Activated T-cell treated with anti-CD3 and anti-CD28 coated beads, Interleukin-2, amount 50 U/mL, for 4 hours (primary cell): ENCODE results near the gene FAM174A. TPM values are rescaled to one million over a fixed set of nuclear protein-coding genes. Genes with fewer than 3 reads are reported as not detected.
"Not testable (repeated sequence)": the region's sequence is repeated elsewhere in the genome, so short reads cannot be mapped to it uniquely, and the experiment has no call there.

Experiments used
- ATAC-seq, 2 donors: fragments of 200-7000 bp; cut with Tn5 transposase; one replicate each; pipeline ENCODE4 v1.10.0; 2021
- DNase-seq: peaks from one replicate; pipeline ENCODE4 v3.0.0-alpha.2; 2020
- H3K27me3 Mint-ChIP-seq: one replicate; pipeline ENCODE4 v1.8.0; 2021; ENCODE audit warnings: low read depth, mixed read lengths
- H3K36me3 Mint-ChIP-seq: one replicate; pipeline ENCODE4 v1.8.0; 2022; ENCODE audit warnings: mixed read lengths; ENCODE audit not compliant: insufficient read depth
- H3K4me1 Mint-ChIP-seq: one replicate; pipeline ENCODE4 v1.8.0; 2021; ENCODE audit warnings: low read depth, mixed read lengths
- H3K4me3 Mint-ChIP-seq: one replicate; pipeline ENCODE4 v1.8.0; 2021; ENCODE audit warnings: mild to moderate bottlenecking, moderate library complexity, mixed read lengths
- H3K9me3 Mint-ChIP-seq: one replicate; pipeline ENCODE4 v1.8.0; 2021; ENCODE audit warnings: mixed read lengths
- total RNA-seq, 3 donors: library from RNA; stranded (reverse); gene quantifications; one replicate each; pipeline ENCODE4 v1.2.1, GENCODE V29; 2021

Gene FAM174A
- total RNA-seq, 3 donors from 2014 or later = 10.4 to 12.0 (median 11.3) TPM

DNA sequence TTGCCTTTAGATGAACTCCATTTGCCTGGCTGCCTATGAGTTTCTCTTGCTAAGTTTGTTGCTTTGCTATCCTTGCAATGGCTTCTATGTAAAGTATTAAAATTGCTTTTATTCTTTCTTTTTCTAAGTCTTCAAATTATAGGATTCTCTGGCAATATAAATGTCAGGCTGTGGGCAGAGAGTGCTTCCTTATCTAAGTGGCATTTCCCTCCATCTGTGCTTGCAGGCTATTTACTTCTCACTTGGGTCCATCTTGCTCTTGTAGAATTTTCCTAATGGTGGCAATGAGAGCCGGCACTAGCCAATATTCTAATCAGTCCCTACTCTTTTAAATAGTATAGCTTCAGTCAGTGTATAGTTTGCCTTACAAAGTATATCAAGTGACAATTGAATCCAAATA lies 63.3 kb downstream of the FAM174A start:
- Mint-ChIP-seq H3K36me3 (no peaks in the 10 kb centered on the region), H3K27me3 (no peaks in the 10 kb centered on the region), H3K4me1 (no peaks in the 10 kb centered on the region), H3K4me3 (no peak overlapping the region), H3K9me3 (no peaks in the 10 kb centered on the region)
- DNase-seq = no peak
- no peak for ATAC-seq

DNA sequence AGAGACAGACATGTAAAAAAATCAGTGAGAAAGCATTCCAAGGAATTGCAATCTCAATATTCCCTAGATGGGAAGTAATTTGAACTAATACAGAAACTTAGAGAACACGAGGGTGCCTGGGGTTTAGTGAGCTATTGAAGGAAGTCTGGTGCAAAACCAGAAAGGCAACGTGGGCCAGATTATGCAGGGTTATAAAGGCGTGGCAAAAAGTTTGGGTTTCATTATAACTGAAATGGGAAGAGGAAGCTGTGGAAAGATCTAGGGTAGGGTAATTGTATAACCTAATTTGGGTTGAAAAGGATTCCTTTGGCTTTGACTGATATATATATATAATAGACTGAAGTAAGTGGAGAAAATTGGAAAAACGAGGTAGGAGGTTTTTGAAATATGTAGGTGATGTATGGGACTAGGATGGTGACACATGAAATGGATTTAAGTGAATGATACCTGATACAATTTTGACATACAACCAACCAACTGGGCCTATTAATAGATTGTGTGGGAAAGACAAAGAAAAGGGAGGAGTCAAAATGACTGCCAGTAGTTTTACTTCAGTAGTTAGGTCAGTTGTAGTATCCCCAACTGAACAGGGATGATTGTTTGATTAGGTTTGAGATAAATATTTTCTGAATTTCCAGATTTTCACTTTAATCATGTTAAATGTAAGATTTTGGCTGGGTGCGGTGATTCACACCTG lies 65.3 kb downstream of the FAM174A start:
- no peaks in the 10 kb centered on the region for H3K4me1 Mint-ChIP-seq
- DNase-seq (no peak), ATAC-seq (no peak)
- no peak overlapping the region for H3K4me3 Mint-ChIP-seq
- no peaks in the 10 kb centered on the region for H3K27me3 Mint-ChIP-seq
- no peaks in the 10 kb centered on the region for H3K36me3 Mint-ChIP-seq
- H3K9me3 Mint-ChIP-seq = no peaks in the 10 kb centered on the region

DNA sequence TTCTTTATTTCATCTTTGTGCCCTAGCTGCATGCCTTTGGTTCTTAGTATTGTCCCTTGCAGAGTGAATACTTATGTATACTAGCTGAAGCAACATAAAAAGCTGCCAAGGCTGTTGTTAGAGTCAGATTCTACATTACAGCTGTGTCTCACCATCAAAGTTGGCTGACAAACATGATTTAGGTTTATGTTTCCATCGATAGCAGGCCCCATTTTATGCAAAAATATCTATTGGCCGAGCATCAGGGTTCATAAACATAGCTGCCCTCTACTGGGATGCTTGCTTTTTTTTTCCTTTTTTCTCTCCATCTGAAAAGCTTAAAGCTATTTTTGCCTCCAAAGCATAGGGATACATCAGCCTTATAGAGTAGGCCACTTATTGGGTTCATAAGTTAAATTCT lies 68.0 kb downstream of the FAM174A start:
- DNase-seq (no peak), ATAC-seq (no peak)
- Mint-ChIP-seq H3K27me3 (no peaks in the 10 kb centered on the region), H3K36me3 (no peaks in the 10 kb centered on the region), H3K4me3 (no peak overlapping the region), H3K4me1 (no peaks in the 10 kb centered on the region), H3K9me3 (no peaks in the 10 kb centered on the region)

DNA sequence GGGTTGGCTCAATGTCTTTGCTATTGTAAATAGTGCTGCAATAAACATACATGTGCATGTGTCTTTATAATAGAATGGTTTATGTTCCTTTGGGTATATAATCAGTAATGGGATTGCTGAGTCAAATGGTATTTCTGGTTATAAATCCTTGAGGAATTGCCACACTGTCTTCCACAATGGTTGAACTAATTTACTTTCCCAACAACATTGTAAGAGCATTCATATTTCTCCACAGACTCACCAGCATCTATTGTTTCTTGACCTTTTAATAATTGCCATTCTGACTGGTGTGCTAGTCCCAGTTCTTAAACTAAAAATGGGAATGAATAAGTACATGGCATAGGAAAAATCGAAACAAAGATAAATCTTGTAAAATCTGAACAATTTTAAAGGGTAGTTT lies 68.8 kb downstream of the FAM174A start:
- not testable (repeated sequence) for H3K9me3 Mint-ChIP-seq, H3K27me3 Mint-ChIP-seq, ATAC-seq, H3K4me1 Mint-ChIP-seq, H3K4me3 Mint-ChIP-seq, H3K36me3 Mint-ChIP-seq, DNase-seq

DNA sequence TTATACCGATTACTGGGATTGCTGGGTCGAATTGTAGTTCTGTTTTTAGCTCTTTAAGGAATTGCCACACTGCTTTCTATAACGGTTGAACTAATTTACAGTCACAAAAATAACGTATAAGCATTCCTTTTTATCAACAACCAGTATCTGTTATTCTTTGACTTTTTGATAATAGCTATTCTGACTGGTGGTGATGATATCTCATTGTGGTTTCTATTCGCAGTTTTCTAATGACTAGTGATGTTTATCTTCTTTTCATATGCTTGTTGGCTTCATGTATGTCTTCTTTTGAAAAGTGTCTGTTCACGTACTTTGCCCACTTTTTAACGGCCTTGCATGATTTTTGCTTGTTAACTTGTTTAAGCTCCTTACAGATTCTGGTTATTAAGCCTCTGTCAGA lies 74.4 kb downstream of the FAM174A start:
- H3K36me3 Mint-ChIP-seq = no peaks in the 10 kb centered on the region
- DNase-seq (no peak), ATAC-seq (no peak)
- H3K9me3 Mint-ChIP-seq = no peaks in the 10 kb centered on the region
- H3K27me3 Mint-ChIP-seq = peaks cover 16% of the 10 kb centered on the region
- H3K4me1 Mint-ChIP-seq = peaks cover 1% of the 10 kb centered on the region
- no peak overlapping the region for H3K4me3 Mint-ChIP-seq

DNA sequence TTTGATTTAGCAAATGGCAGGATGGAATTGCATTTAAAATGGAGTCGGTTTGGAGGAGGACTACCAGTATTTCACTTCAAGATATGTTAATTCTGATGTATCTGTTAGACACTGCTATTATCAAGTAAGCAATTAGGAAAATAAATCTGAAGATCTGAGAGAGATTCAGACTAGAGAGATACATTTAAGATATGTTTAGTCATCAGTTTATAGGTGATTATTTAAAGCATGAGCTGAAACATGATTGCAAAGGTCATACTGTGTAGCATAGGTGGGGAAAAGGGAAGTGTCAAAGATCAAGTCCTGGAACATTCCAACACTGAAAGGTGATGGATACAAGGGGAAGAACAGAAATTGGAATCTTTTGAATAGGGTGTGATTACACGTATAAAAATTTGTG lies 79.1 kb downstream of the FAM174A start:
- no peak overlapping the region for H3K4me3 Mint-ChIP-seq
- DNase-seq = no peak
- no peaks in the 10 kb centered on the region for H3K36me3 Mint-ChIP-seq
- ATAC-seq = no peak
- H3K27me3 Mint-ChIP-seq = peaks cover 21% of the 10 kb centered on the region
- no peaks in the 10 kb centered on the region for H3K9me3 Mint-ChIP-seq
- H3K4me1 Mint-ChIP-seq = peaks cover 1% of the 10 kb centered on the region

DNA sequence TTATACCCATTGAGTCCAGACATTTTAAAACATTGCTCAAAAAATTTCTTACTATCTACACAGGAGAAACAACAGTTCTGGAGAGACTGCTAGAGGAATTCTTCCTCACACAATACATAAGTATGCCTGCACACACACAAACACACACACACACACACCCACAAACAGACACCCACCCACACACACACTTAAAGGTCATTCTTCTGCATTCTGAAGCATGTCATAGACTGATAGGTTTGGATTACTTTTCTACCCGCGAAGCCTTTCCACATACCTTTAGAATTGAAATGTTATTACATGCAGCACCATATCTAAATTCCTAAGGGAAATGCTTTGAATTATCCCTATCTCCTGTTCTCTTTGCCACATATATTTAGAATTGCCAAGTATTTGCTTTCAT lies 80.2 kb downstream of the FAM174A start:
- H3K36me3 Mint-ChIP-seq = no peaks in the 10 kb centered on the region
- H3K4me1 Mint-ChIP-seq = no peaks in the 10 kb centered on the region
- peaks cover 22% of the 10 kb centered on the region for H3K27me3 Mint-ChIP-seq
- no peak for DNase-seq
- H3K4me3 Mint-ChIP-seq = no peak overlapping the region
- ATAC-seq = no peak
- H3K9me3 Mint-ChIP-seq = no peaks in the 10 kb centered on the region

DNA sequence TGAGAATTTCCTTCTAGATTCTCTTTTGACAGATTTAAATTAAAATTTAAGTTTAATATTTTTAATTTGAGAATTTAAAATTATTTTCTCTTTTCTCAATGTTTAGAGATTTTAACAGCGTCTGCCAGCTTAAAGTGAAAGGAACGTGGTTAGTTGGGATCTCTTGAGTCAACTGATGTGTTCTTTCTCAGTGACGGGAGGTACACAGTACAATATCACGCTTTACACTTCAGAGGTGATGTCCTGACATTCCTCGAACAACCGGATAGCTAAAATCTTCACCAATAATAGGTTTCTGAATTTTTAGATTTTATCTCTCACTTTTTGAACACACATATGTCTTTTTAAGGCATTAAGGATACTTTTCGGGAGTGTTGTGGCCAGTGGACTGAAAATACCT lies 81.1 kb downstream of the FAM174A start:
- Mint-ChIP-seq H3K4me1 (no peaks in the 10 kb centered on the region), H3K9me3 (no peaks in the 10 kb centered on the region), H3K27me3 (peaks cover 16% of the 10 kb centered on the region), H3K4me3 (no peak overlapping the region), H3K36me3 (no peaks in the 10 kb centered on the region)
- DNase-seq = no peak
- no peak for ATAC-seq

DNA sequence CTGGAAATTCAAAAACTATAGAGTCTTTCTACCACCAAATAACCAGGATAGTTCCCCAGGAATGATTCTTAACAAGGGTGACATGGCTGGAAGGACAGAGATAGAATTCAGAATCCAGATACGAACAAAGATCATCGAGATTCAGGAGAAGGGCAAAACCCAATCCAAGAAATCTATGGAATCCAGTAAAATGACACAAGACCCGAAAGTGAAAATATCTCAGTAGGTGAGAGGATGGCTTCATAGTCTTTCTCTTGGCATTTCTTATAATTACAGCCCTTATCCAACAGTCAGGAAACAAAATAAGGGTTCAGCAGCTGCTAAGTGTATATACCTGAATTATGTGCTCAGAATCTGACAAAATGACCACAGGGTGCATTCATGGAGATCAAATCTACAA lies 81.8 kb downstream of the FAM174A start:
- H3K4me3 Mint-ChIP-seq = no peak overlapping the region

DNA sequence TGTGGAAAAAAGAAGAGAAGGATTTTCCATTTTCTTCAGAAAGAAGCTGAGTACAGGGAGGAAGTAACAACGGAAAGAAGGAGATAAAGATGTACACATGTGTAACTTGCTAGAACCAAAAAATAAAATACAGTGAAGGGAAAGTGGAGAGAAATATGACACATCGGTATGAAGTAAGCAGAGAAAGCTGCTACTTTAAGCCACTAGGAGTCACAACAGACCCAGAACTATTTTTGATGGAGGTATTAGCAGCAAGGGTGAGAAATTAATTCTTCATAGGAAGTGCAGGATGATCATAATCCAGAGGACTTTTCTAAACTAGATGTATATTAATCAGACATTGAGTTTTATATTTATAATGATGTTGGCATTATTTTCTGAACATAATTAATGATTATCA lies 88.5 kb downstream of the FAM174A start:
- no peaks in the 10 kb centered on the region for H3K9me3 Mint-ChIP-seq
- no peak overlapping the region for H3K4me3 Mint-ChIP-seq
- H3K36me3 Mint-ChIP-seq = no peaks in the 10 kb centered on the region
- ATAC-seq = peak in 1 of 2 donors; percentile 25
- no peak for DNase-seq
- no peaks in the 10 kb centered on the region for H3K4me1 Mint-ChIP-seq
- H3K27me3 Mint-ChIP-seq = peaks cover 5% of the 10 kb centered on the region

More for the DNA sequence above, 81.8 kb downstream of the FAM174A start:
- peaks cover 11% of the 10 kb centered on the region for H3K27me3 Mint-ChIP-seq
- H3K9me3 Mint-ChIP-seq = no peaks in the 10 kb centered on the region
- no peaks in the 10 kb centered on the region for H3K4me1 Mint-ChIP-seq
- ATAC-seq = no peak
- H3K36me3 Mint-ChIP-seq = no peaks in the 10 kb centered on the region
- no peak for DNase-seq

DNA sequence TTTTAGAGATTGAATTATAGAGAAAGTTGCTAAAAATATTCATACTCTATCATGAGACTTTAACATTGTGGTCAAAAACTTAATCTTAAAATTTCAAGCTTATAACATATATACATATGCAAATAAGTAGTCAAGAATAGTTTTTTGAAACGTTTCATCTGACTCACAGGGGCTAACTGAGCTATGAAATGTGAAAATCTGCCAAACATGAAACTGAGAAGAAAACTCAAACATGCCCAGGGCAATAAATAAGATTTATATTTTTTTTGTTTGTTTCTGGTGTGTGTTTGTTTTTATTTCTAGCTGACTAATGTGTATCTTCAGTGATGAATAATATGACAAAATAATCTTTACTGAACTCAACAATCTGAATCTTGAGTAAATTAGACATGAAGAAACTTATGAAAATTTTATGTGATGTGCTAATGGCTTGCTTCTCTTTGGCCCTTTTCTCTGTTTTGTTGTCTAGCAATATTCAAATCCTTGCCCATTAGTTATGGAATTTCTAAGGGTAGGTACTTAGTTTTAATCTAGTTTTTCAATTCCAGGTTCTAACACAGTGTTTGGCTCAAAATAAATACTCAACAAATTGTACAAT lies 99.9 kb downstream of the FAM174A start:
- DNase-seq (no peak), ATAC-seq (no peak)
- H3K9me3 Mint-ChIP-seq = no peaks in the 10 kb centered on the region
- H3K4me1 Mint-ChIP-seq = no peaks in the 10 kb centered on the region
- no peak overlapping the region for H3K4me3 Mint-ChIP-seq
- H3K36me3 Mint-ChIP-seq = no peaks in the 10 kb centered on the region
- no peaks in the 10 kb centered on the region for H3K27me3 Mint-ChIP-seq
